OCI-LY7 (cell line): ENCODE results near the gene EFNA5.

Source experiments
- EZH2phosphoT487 ChIP-seq: fragments of 200-600 bp; sonication (generic); IDR thresholded peaks from 2 replicates; pipeline ENCODE4 v1.6.1; 2018; ENCODE audit warnings: low read depth, borderline replicate concordance, mild to moderate bottlenecking, mixed run types, antibody characterized with exemption, low read length, moderate library complexity, mixed read lengths
- TF ChIP-seq, protein P1 (sequence below): fragments of 200-600 bp; sonication (generic); conservative IDR thresholded peaks from 2 replicates; pipeline ENCODE4 v1.5.1; 2014; ENCODE audit warnings: mild to moderate bottlenecking, antibody characterized with exemption, low read length, moderate library complexity, mixed read lengths

DNA sequence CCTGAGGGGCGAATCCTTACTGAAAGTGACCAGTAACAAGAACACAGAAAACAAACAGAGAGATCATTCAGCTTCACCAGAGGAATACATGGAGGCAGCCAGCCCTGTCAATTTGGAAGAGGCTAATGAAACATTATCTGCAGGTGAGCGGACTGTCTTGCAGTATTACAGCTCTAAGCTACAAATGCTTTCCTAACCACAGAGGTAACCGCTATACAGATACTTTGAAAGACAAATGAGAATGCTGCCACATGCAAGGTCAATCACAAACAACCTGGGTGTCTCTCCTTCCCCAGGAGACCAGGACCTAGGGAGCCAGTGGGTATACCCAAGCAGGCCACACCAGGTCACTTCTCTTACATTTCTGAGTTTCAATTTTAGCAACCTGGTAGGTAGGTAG lies 30.2 kb downstream of the EFNA5 start:
- TF ChIP-seq, protein P1, sequence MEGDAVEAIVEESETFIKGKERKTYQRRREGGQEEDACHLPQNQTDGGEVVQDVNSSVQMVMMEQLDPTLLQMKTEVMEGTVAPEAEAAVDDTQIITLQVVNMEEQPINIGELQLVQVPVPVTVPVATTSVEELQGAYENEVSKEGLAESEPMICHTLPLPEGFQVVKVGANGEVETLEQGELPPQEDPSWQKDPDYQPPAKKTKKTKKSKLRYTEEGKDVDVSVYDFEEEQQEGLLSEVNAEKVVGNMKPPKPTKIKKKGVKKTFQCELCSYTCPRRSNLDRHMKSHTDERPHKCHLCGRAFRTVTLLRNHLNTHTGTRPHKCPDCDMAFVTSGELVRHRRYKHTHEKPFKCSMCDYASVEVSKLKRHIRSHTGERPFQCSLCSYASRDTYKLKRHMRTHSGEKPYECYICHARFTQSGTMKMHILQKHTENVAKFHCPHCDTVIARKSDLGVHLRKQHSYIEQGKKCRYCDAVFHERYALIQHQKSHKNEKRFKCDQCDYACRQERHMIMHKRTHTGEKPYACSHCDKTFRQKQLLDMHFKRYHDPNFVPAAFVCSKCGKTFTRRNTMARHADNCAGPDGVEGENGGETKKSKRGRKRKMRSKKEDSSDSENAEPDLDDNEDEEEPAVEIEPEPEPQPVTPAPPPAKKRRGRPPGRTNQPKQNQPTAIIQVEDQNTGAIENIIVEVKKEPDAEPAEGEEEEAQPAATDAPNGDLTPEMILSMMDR: no peak
- TF ChIP-seq EZH2phosphoT487: no peak
